HG03575 (cell line): ENCODE measurements around the gene STK32A.
"Not testable (repeated sequence)": the region's sequence is repeated elsewhere in the genome, so short reads cannot be mapped to it uniquely, and the experiment has no call there.

Experiments used
- ATAC-seq: cut with Tn5 transposase; IDR thresholded peaks from one replicate; pipeline ENCODE4 v1.9.1; 2021; ENCODE audit not compliant: unreplicated experiment, insufficient number of reproducible peaks, low FRiP score; ENCODE audit errors: extremely low read depth

Gene STK32A

GRCh38 chr5:147234825-147235635, at the start of gene STK32A:
TSS of gene STK32A (plus strand) at chr5:147235026. CDS start at chr5:147239635, 4,609 bp downstream.
- ATAC-seq = no peak

- ATAC-seq = no peak
Measured at GRCh38 chr5:147187099-147187540, 47.7 kb upstream of the STK32A start.

DNA sequence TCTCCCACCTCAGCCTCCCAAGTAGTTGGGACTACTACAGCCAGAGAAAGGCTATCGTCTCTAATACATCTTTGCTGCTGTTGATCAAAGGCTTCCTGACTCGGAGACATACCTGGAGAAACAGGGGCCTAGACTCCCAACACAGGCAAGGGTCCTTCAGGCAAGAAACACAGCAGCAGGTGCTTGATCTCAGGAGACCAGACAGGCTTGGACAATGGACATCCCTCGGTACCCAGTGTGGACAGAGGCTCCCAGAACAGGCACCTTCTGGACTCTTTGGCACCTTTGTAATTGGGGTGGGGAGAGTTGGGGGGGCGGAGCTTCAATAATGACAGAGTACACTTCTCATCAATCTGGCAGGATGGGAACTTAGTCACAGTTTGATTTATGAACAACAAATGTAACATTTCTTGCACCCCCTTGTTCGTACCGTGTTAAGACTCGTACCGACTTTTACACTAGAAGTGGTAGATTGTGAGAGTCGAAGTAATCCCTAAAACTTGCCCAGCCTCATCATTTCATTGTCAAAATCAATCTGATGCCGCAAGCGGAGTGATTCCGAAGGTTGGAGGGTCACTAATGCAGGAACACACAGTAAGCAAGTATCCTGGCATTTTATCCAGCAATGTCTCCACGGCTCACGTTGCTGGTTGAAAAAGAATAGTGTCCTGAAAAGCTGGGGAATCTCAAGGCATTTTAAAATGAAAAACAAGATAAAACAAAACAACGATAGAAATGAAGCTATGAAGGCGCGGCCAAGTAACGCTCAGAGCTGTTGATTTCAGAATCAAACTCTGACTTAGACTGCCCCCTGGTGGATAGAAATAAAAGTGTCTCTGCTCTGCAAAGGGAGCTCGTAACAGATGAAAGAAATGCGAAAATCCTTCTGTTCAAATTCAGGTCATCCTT, 46.4 kb upstream of the STK32A start:
- no peak for ATAC-seq

- ATAC-seq = no peak
Measured at GRCh38 chr5:147189109-147189424, 45.8 kb upstream of the STK32A start.

GRCh38 chr5:147190331-147190730, 44.5 kb upstream of the STK32A start:
- no peak for ATAC-seq

DNA sequence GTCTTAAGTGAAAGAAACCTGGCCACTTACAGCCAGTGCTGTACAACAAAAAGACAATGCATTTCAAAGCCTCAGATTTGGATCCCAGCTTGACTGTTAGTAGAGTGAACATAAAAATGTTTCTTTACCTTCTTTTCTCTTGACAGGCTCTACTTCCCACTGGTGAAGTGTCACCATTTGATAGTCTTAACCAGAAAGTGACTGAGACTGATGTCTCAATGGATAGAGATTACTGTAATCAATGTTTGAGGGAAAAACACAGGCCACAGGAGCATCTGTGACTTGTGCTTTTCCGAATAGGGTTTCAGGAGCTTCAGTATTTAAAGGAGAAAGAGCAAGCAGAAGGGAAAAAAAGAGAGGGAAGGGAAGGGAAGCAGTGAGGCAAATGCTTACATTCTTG, 41.7 kb upstream of the STK32A start:
- no peak for ATAC-seq

- no peak for ATAC-seq
Measured at GRCh38 chr5:147200004-147200403, 34.8 kb upstream of the STK32A start.

DNA sequence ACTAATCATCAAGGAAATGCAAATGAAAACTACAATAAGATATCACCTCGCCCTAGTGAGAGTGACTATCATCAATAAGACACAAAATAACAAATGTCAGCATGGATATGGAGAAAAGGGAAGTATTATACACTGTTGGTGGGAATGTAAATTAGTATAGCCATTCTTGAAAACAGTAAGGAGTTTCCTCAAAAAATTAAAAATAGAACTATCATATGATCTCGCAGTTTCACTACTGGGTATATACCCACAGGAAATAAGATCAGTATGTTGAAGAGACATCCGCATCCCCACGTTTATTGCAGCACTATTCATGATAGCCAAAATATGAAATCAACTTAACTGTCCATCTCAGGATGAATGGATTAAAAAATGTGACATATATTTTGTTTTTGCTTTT, 31.6 kb upstream of the STK32A start:
- ATAC-seq = no peak

DNA sequence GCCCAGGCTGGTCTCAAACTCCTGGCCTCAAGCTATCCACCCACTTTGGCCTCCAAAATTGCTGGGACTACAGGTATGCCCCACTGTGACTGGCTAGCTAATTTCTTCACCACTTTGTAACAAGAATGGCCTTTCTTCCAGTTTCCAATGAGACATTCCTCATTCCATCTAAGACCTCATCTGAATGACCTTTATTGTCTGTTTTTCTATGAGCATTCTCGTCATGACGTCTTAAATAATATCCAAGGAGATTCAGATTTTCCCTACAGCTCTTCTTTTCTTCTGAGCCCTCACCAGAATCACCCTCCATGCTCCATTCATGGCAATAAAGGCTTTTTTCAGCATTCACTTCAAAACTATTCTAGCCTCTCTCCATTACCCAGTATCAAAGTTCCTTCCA, 30.2 kb upstream of the STK32A start:
- no peak for ATAC-seq

GRCh38 chr5:147208134-147208533, 26.7 kb upstream of the STK32A start:
- no peak for ATAC-seq

GRCh38 chr5:147216552-147217154, 18.2 kb upstream of the STK32A start:
- no peak for ATAC-seq

DNA sequence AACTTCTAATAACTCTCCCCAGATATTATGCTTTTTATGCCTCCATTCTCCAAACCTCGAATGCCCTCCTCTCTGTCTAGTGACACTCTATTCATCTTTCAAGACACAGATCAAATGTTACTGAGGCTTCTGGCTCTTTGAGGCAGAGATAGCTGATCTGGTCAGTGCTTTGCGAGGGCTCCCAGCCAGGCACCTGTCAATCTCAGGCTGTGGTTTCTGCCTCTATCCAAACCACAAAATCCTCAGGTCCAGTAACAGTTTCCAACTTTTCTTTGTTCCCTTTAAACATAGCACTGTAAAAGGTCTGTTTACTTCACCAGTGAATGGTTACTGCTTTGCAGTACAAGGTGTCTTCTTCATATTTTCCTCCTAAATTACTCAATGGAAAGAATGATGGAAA, 11.5 kb upstream of the STK32A start:
- ATAC-seq = no peak

DNA sequence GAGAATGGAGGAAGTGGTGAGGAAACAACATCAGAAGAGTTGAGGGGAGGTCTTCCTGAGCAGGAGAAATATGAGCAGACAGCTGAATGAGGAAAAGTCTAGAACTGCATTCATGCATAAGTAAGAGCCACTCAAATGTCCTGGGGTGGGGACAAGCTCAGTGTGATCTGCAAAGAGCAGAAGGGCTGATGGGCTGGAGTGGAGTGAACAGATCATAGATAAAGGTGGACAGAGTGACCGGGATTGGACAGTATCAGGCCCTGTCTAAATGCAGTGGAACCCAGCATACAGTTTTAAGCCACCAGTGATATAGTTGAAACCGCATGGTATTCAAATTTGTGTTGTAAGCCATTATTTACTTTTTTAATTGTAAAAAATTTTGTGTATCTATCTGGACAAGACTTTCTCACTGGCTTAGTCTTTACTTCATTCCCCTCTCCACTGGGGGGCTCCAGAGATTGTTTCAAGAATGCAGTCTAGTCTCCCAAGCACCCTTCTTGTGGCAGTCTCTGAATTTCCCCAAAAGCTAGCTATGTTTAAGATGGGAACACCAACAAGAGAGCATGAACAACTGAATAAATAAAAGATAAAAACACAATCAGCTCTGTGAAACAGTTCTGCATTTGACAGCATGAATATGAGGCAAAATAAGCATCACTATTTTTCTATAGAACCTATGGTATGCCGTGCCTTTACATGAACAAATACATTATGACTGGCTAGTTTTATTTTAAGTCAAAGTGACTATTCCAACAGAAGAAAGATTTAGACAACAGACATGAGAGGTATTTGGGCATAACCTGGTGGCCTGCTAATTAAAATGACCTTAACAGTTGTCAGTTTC, 10.7 kb upstream of the STK32A start:
- ATAC-seq = no peak

GRCh38 chr5:147225938-147226337, 8.9 kb upstream of the STK32A start:
- ATAC-seq = no peak

- ATAC-seq = no peak
Measured at GRCh38 chr5:147226512-147226911, 8.3 kb upstream of the STK32A start.

DNA sequence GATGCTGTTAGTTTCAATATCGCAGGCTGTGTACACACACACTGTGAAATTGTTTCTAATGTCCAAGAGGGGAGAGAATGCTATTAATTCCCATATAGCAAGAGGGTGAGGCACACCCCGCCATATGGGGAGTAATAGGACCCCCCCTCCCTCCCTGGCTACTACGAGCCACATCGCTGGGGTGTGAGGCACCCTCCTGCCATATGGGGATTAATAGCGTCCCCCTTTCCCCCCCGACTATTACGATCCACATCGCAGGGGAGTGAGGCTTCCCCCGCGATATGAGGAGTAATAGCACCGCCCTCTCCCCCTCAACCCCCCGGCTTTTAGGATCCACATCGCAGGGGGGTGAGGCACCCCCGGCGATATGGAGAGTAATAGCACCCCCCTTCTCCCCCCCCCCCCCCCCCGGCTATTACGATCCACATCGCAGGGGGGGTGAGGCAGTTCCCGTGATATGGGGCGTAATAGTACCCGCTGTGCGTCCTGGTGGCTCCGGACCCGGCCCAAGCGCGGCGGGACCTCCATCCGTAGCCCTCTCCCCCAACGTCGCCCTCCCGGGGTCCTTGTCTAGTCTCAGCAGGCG, 494 bp upstream of the STK32A start:
- no peak for ATAC-seq

- no peak for ATAC-seq
Measured at GRCh38 chr5:147240266-147240985, 5.6 kb downstream of the STK32A start.

GRCh38 chr5:147243238-147243637, 8.4 kb downstream of the STK32A start:
- not testable (repeated sequence) for ATAC-seq
